GM12878 (cell line): ENCODE measurements around the gene TPM4. TPM values are rescaled to one million over a fixed set of nuclear protein-coding genes. Genes with fewer than 3 reads are reported as not detected.

ENCODE experiments used
- ATAC-seq: fragments of 200-7000 bp; cut with Tn5 transposase; 3 replicates; pipeline ENCODE4 v1.9.1; 2020; ENCODE audit warnings: mild to moderate bottlenecking, moderate library complexity
- BruUV-seq: library from RNA; stranded (reverse); fragments of 400-500 nt; replicated peaks from 2 replicates; lab custom pipeline; 2021; lab: Mats Ljungman, UMichigan
- CTCF ChIA-PET: fragments of 300-600 bp; sonication (Branson Sonifier 250); formaldehyde crosslinking; extraction: SDS; loops from one replicate; lab custom pipeline; 2021; ENCODE audit warnings: inconsistent platforms; lab: Yijun Ruan, JAX
- POLR2A ChIA-PET: fragments of 350-600 bp; formaldehyde crosslinking; extraction: SDS; loops from one replicate; lab custom pipeline; 2021; ENCODE audit warnings: inconsistent platforms; lab: Charles Lee
- RAD21 ChIA-PET: fragments of 300-600 bp; sonication (Branson Sonifier 250); formaldehyde crosslinking; loops from one replicate; lab custom pipeline; 2023; ENCODE audit warnings: antibody characterized with exemption; ENCODE audit not compliant: unreplicated experiment; lab: Charles Lee
- SMC1A ChIA-PET: fragments of 300-600 bp; sonication (Branson Sonifier 250); formaldehyde crosslinking; loops from one replicate; lab custom pipeline; 2023; ENCODE audit not compliant: unreplicated experiment, uncharacterized antibody; lab: Charles Lee
- DNase-seq: peaks from one replicate; pipeline ENCODE4 v3.0.0-alpha.2; 2011; ENCODE audit warnings: low read depth, low spot score
- FAIRE-seq: peaks from 3 replicates; lab custom pipeline; 2011; peaks lifted over from hg19 to GRCh38; lab: Jason Lieb, UNC
- H2AFZ ChIP-seq: 2 replicates; pipeline ENCODE4 v1.6.0; 2011; ENCODE audit warnings: low read depth, low read length, control low read depth; ENCODE audit not compliant: control insufficient read depth
- H3K27ac ChIP-seq: 2 replicates; pipeline ENCODE4 v1.5.1; 2011; ENCODE audit warnings: control low read depth; ENCODE audit not compliant: control insufficient read depth, insufficient read depth
- H3K27me3 ChIP-seq, 2 experiments: replicated peaks in 1 of 2; 2 replicates each; pipeline versions ENCODE4 v1.6.0 to v1.6.1; 2011; ENCODE audit warnings: low read length in 1 of 2; ENCODE audit not compliant: control insufficient read depth in 2 of 2, insufficient read depth in 2 of 2
- H3K36me3 ChIP-seq, 2 experiments: 2 replicates each; pipeline ENCODE4 v1.5.1; 2011; ENCODE audit warnings: low read length in 1 of 2; ENCODE audit not compliant: control insufficient read depth in 2 of 2, insufficient read depth in 2 of 2
- H3K4me1 ChIP-seq: 2 replicates; pipeline ENCODE4 v1.6.1; 2011; ENCODE audit warnings: mild to moderate bottlenecking, low read length, moderate library complexity, mixed read lengths; ENCODE audit not compliant: control insufficient read depth, insufficient read depth
- H3K4me2 ChIP-seq: 2 replicates; pipeline ENCODE4 v1.6.0; 2011; ENCODE audit warnings: control low read depth; ENCODE audit not compliant: control insufficient read depth, insufficient read depth
- H3K4me3 ChIP-seq: fragments of 200-600 bp; sonication (generic); 2 replicates; pipeline ENCODE4 v1.5.1; 2016
- H3K79me2 ChIP-seq: 2 replicates; pipeline ENCODE4 v1.6.0; 2011; ENCODE audit warnings: low read length; ENCODE audit not compliant: control insufficient read depth, insufficient read depth
- H3K9ac ChIP-seq: 2 replicates; pipeline ENCODE4 v1.8.0; 2011; ENCODE audit warnings: low read length, control low read depth, mixed read lengths; ENCODE audit not compliant: control insufficient read depth, insufficient read depth
- H3K9me3 ChIP-seq: replicated peaks from 3 replicates; pipeline ENCODE4 v1.5.1; 2011; ENCODE audit warnings: mild to moderate bottlenecking, low read length; ENCODE audit not compliant: control insufficient read depth, insufficient read depth
- H4K20me1 ChIP-seq: 2 replicates; pipeline ENCODE4 v1.6.0; 2011; ENCODE audit not compliant: control insufficient read depth, insufficient read depth
- BCL3 ChIP-seq: IDR thresholded peaks from 2 replicates; pipeline ENCODE4 v1.6.1; 2011; ENCODE audit warnings: borderline replicate concordance, low read depth, mild to moderate bottlenecking, moderate library complexity, low read length; ENCODE audit not compliant: insufficient read depth, poor library complexity, severe bottlenecking
- CBX5 ChIP-seq: sonication (generic); IDR thresholded peaks from 2 replicates; pipeline ENCODE4 v1.6.1; 2016; ENCODE audit warnings: low read depth, moderate library complexity, mild to moderate bottlenecking, inconsistent platforms
- CEBPB ChIP-seq, 2 experiments: fragments of 150-350 bp in 1 of 2; IDR thresholded peaks; 2 replicates each; pipeline ENCODE4 v1.6.1; 2012 to 2014; ENCODE audit warnings: low read depth in 2 of 2, low read length in 2 of 2, borderline replicate concordance in 1 of 2, inconsistent platforms in 1 of 2
- ETV6 ChIP-seq, 2 experiments: fragments of 450-650 bp in 1 of 2; IDR thresholded peaks in 1 of 2; conservative IDR thresholded peaks in 1 of 2; 2 replicates each; pipeline ENCODE4 v1.6.1; 2014; ENCODE audit warnings: antibody characterized with exemption in 1 of 2, borderline replicate concordance in 1 of 2, low read depth in 1 of 2, mild to moderate bottlenecking in 1 of 2, moderate library complexity in 1 of 2
- FOXK2 ChIP-seq: fragments of 450-650 bp; IDR thresholded peaks from 2 replicates; pipeline ENCODE4 v1.6.1; 2017; ENCODE audit warnings: mild to moderate bottlenecking, moderate library complexity
- MEF2B ChIP-seq: fragments of 450-650 bp; IDR thresholded peaks from 2 replicates; pipeline ENCODE4 v1.6.1; 2018; ENCODE audit warnings: mild to moderate bottlenecking, moderate library complexity; ENCODE audit not compliant: partially characterized antibody, poor library complexity, severe bottlenecking
- PAX5 ChIP-seq: IDR thresholded peaks from 2 replicates; pipeline ENCODE4 v1.6.1; 2011; ENCODE audit warnings: low read depth, low read length, borderline replicate concordance
- RBBP5 ChIP-seq: fragments of 200-600 bp; sonication (generic); conservative IDR thresholded peaks from 2 replicates; pipeline ENCODE4 v1.6.1; 2016
- YBX1 ChIP-seq: fragments of 450-650 bp; IDR thresholded peaks from 2 replicates; pipeline ENCODE4 v1.6.1; 2016; ENCODE audit warnings: antibody characterized with exemption
- ZBTB40 ChIP-seq: fragments of 450-650 bp; IDR thresholded peaks from 2 replicates; pipeline ENCODE4 v1.6.1; 2016; ENCODE audit warnings: mild to moderate bottlenecking, moderate library complexity, borderline replicate concordance
- WGBS: methylation state at CpG from one replicate; pipeline ENCODE4 v1.1.6; 2016; ENCODE audit warnings: low lambda C conversion rate; ENCODE audit not compliant: insufficient replicate concordance, insufficient coverage; ENCODE audit errors: missing lambda C conversion rate; 5-methylcytosine and 5-hydroxymethylcytosine counted together
- in situ Hi-C: fragments of 300-500 bp; cut with MboI; formaldehyde crosslinking; loops from 9 replicates; pipeline ENCODE4 v1.14.3; 2018; ENCODE audit warnings: mixed read lengths
- intact Hi-C: fragments of 100-400 bp; cut with micrococcal nuclease; formaldehyde crosslinking; loops from one replicate; pipeline ENCODE4 v1.14.2; 2022; ENCODE audit not compliant: unreplicated experiment
- polyA plus RNA-seq, 11 experiments: library from polyadenylated mRNA; depleted of rRNA in 4 of 11; unstranded in 6 of 11; stranded (reverse) in 5 of 11; fragments of >200 nt; fragmentation: Nextera tagmentation in 4 of 11; fragmentation: Illumina TruSeq in 1 of 11; extraction: Ambion mirVana in 4 of 11; extraction: Trizol in 1 of 11; gene quantifications; 1 replicate in 1 of 11; 2 replicates in 10 of 11; pipeline versions ENCODE4 v1.2.1 to v1.2.3, GENCODE V29; 2011 to 2016; ENCODE audit warnings: inconsistent platforms in 2 of 11, missing spikeins in 2 of 11, low read depth in 1 of 11
- total RNA-seq, 4 experiments: library from RNA; depleted of rRNA in 3 of 4; stranded (reverse); fragments of >200 nt in 3 of 4; fragmentation: Illumina TruSeq in 1 of 4; extraction: Trizol in 1 of 4; gene quantifications; 2 replicates each; pipeline versions ENCODE4 v1.2.1 to v1.2.3, GENCODE V29; 2013 to 2021

TPM4 gene
- total and polyA plus RNA-seq, 10 of the 15 experiments (the other 5 are each of a cell fraction or from before 2014, with no cell fraction given): 183 to 620 (median 407) TPM

- H3K4me1 ChIP-seq: no peaks in the 10 kb centered on the region
- no peak overlapping the region for H3K4me2 ChIP-seq
- BruUV-seq: no TSS peak
- TF ChIP-seq ZBTB40 (no peak), CBX5 (no peak), ETV6 (conservative IDR thresholded peaks at IDR 0.05 in 1 of 2, IDR thresholded peaks at IDR 0.05 in 1 of 2; ENCODE audit: borderline replicate concordance in 1 of 2, low read depth in 1 of 2) (no peak), FOXK2 (no peak), BCL3 (no peak), RBBP5 (no peak), YBX1 (no peak), MEF2B (no peak), PAX5 (no peak), CEBPB (IDR thresholded peaks at IDR 0.05; ENCODE audit: borderline replicate concordance in 1 of 2, low read depth in 2 of 2, low read length in 2 of 2) (no peak)
- in situ Hi-C loops: no loop called here
- H2AFZ ChIP-seq: no peak overlapping the region
- H3K79me2 ChIP-seq: no peaks in the 10 kb centered on the region
- H3K27me3 ChIP-seq: no peaks in the 10 kb centered on the region
- H3K27ac ChIP-seq: no peak overlapping the region
- H3K9ac ChIP-seq: no peak overlapping the region
- ATAC-seq (no peak), FAIRE-seq (no peak), DNase-seq (no peak)
- 2% methylated on average over 3 of the region's 3 CpGs for WGBS
- RAD21 ChIA-PET: no interaction called here
- no peaks in the 10 kb centered on the region for H3K9me3 ChIP-seq
- CTCF ChIA-PET: no interaction called here
- no peaks in the 10 kb centered on the region for H3K36me3 ChIP-seq
- POLR2A ChIA-PET: no interaction called here
- no peaks in the 10 kb centered on the region for H4K20me1 ChIP-seq
- SMC1A ChIA-PET: no interaction called here
- no peak overlapping the region for H3K4me3 ChIP-seq
- intact Hi-C loops: no loop called here
Observed at GRCh38 chr19:16033136-16033530, 43.2 kb upstream of the TPM4 start.
